ENCODE results near the gene CCDC24. TPM values are rescaled to one million over a fixed set of nuclear protein-coding genes. Genes with fewer than 3 reads are reported as not detected.

Gene CCDC24
- total and polyA plus RNA-seq, 4 donors: 0.92 to 4.2 (median 2.3) TPM

GRCh38 chr1:43968348-43968948, 23.0 kb upstream of the CCDC24 start:
- no peaks in the 10 kb centered on the region for H3K27me3 ChIP-seq (ENCODE audit: control insufficient read depth in 4 of 4, insufficient read depth in 4 of 4, low read length in 3 of 4)
- no peak for DNase-seq (ENCODE audit: low spot score)
- H3K27ac ChIP-seq (ENCODE audit: low read depth in 1 of 2, low read length in 2 of 2): no peak overlapping the region
- peaks cover 0 to 32% (median 6%) of the 10 kb centered on the region in 4 donors for H3K36me3 ChIP-seq (ENCODE audit: control insufficient read depth in 4 of 4, insufficient read depth in 3 of 4, low read depth in 1 of 4, low read length in 3 of 4)
- H3K9ac ChIP-seq (ENCODE audit: low read depth in 1 of 2, low read length in 2 of 2): no peak overlapping the region
- TF ChIP-seq RXRA (IDR thresholded peaks at IDR 0.05): no peak
- TF ChIP-seq REST (IDR thresholded peaks at IDR 0.05): peak; percentile 98
- peaks cover 1 to 16% (median 9%) of the 10 kb centered on the region in 4 donors for H3K4me1 ChIP-seq (ENCODE audit: control insufficient read depth in 4 of 4, insufficient read depth in 4 of 4, low read length in 3 of 4)
- H3K4me3 ChIP-seq (ENCODE audit: low read depth in 1 of 3, low read length in 3 of 3): no peak overlapping the region
- no peaks in the 10 kb centered on the region for H3K9me3 ChIP-seq (ENCODE audit: control insufficient read depth in 4 of 4, low read length in 3 of 4)
- WGBS: 84% methylated on average over 6 of the region's 6 CpGs

- 54% methylated on average over 7 of the region's 7 CpGs for WGBS
- no peaks in the 10 kb centered on the region for H3K9me3 ChIP-seq (ENCODE audit: control insufficient read depth in 4 of 4, low read length in 3 of 4)
- H3K9ac ChIP-seq (ENCODE audit: low read depth in 1 of 2, low read length in 2 of 2): no peak overlapping the region
- peaks cover 0 to 27% (median 5%) of the 10 kb centered on the region in 4 donors for H3K36me3 ChIP-seq (ENCODE audit: control insufficient read depth in 4 of 4, insufficient read depth in 3 of 4, low read depth in 1 of 4, low read length in 3 of 4)
- DNase-seq (ENCODE audit: low spot score): no peak
- peaks cover 3 to 25% (median 17%) of the 10 kb centered on the region in 4 donors for H3K4me1 ChIP-seq (ENCODE audit: control insufficient read depth in 4 of 4, insufficient read depth in 4 of 4, low read length in 3 of 4)
- H3K27me3 ChIP-seq (ENCODE audit: control insufficient read depth in 4 of 4, insufficient read depth in 4 of 4, low read length in 3 of 4): no peaks in the 10 kb centered on the region
- TF ChIP-seq HNF4A (conservative IDR thresholded peaks at IDR 0.05) (peak in 1 of 2 donors; percentile 14), ATF3 (IDR thresholded peaks at IDR 0.05) (no peak), NR2F2 (IDR thresholded peaks at IDR 0.05) (no peak)
- H3K4me3 ChIP-seq (ENCODE audit: low read depth in 1 of 3, low read length in 3 of 3): peak overlapping the region in 1 of 3 donors; percentile 2
- H3K27ac ChIP-seq (ENCODE audit: low read depth in 1 of 2, low read length in 2 of 2): no peak overlapping the region
These were observed 22.0 kb upstream of the CCDC24 start for GRCh38 chr1:43969416-43969745.

GRCh38 chr1:43969746-43970466, 21.5 kb upstream of the CCDC24 start, which contains the start of gene DPH2:
DPH2 (plus strand) TSS chr1:43970010; CDS start chr1:43970176, 166 bp downstream.
- Histone ChIP-seq H3K9ac (ENCODE audit: low read depth in 1 of 2, low read length in 2 of 2) (peak within 1 kb of the TSS; percentile 0 to 13), H3K4me1 (ENCODE audit: control insufficient read depth in 4 of 4, insufficient read depth in 4 of 4, low read length in 3 of 4) (peaks cover 3 to 27% (median 19%) of the 10 kb centered on the region in 4 donors), H3K4me3 (ENCODE audit: low read depth in 1 of 3, low read length in 3 of 3) (peak within 1 kb of the TSS; percentile 79 to 98 (median 89)), H3K27me3 (ENCODE audit: control insufficient read depth in 4 of 4, insufficient read depth in 4 of 4, low read length in 3 of 4) (no peaks in the 10 kb centered on the region), H3K27ac (ENCODE audit: low read depth in 1 of 2, low read length in 2 of 2) (no peak within 1 kb of the TSS), H3K36me3 (ENCODE audit: control insufficient read depth in 4 of 4, insufficient read depth in 3 of 4, low read depth in 1 of 4, low read length in 3 of 4) (peaks cover 0 to 23% (median 5%) of the 10 kb centered on the region in 4 donors), H3K9me3 (ENCODE audit: control insufficient read depth in 4 of 4, low read length in 3 of 4) (no peaks in the 10 kb centered on the region)
- DNase-seq (ENCODE audit: low spot score): peak; percentile 95
- under 1% methylated on average over 47 of the region's 47 CpGs for WGBS
- TF ChIP-seq REST (IDR thresholded peaks at IDR 0.05) (peak; percentile 79), TAF1 (conservative IDR thresholded peaks at IDR 0.05) (no peak), MAX (IDR thresholded peaks at IDR 0.05) (peak; percentile 93), GABPA (IDR thresholded peaks at IDR 0.05 in 1 of 2, conservative IDR thresholded peaks at IDR 0.05 in 1 of 2) (peak; percentile 76 to 94), SP1 (IDR thresholded peaks at IDR 0.05) (peak; percentile 59), JUND (IDR thresholded peaks at IDR 0.05) (no peak), YY1 (IDR thresholded peaks at IDR 0.05) (peak; percentile 69)
